ENCODE data around the gene SCARF1.

DNA sequence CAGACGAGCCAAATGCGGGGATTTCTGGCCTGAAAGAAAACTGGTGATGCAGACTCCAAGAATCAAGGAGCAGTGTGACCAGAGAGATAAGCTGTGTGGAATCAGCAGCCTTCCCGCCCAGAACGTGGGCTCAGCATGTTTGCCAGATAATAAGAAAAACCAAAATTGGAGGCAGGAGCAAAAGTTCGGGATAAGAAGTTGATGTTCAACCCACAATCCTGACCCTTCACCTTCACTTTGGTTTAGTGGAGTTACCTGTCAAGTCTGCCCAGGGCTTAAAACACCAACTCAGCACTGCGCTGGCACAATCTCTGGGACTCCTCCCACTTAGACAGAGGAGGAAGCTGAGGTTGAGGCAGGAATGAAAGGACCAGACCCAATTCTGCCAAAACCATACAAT lies 20.0 kb downstream of the SCARF1 start:
- TF ChIP-seq POLR2A (IDR thresholded peaks at IDR 0.05; ENCODE audit: low read depth, low read length) (no peak), POLR2AphosphoS5 (IDR thresholded peaks at IDR 0.05; ENCODE audit: low read depth, low read length) (no peak), TAF1 (IDR thresholded peaks at IDR 0.05; ENCODE audit: borderline replicate concordance, low read depth, low read length) (no peak)

All from GM12892 (cell line).